Renal pelvis (tissue), 4 donors: ENCODE measurements around the gene TSEN2. TPM values are rescaled to one million over a fixed set of nuclear protein-coding genes. Genes with fewer than 3 reads are reported as not detected.
"Not testable (repeated sequence)": the region's sequence is repeated elsewhere in the genome, so short reads cannot be mapped to it uniquely, and the experiment has no call there.

Experiments used
- DNase-seq: peaks from one replicate; pipeline ENCODE4 v3.0.0-alpha.2; 2013
- polyA plus RNA-seq, 3 donors: library from polyadenylated mRNA; unstranded; fragments of 120-200 nt; gene quantifications; one replicate each; pipeline ENCODE4 v1.2.1, GENCODE V29; 2013; ENCODE audit not compliant: insufficient read length in 3 of 3

The TSEN2 gene
- polyA plus RNA-seq, 3 donors, result 20.7 to 35.3 (median 32.1) TPM

DNA sequence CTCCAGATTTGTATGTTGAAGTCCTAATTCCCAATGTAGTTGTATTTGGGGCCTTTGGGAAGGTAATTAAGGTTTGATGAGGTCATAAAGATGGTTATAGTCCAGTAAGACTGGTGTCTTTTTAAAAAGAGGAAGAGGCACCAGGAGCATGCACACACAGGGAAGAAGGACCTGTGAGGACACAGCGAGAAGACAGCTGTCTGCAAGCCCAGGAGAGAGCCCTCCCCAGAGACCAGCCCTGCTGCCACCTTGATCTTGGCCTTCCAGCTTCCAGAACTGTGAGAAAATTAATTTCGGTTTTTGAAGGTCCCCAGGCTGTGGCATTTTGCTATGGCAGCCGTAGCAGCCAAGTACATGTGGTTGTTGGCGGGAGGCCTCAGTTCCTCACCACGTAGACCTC, 32.8 kb upstream of the TSEN2 start:
- DNase-seq, result no peak

DNA sequence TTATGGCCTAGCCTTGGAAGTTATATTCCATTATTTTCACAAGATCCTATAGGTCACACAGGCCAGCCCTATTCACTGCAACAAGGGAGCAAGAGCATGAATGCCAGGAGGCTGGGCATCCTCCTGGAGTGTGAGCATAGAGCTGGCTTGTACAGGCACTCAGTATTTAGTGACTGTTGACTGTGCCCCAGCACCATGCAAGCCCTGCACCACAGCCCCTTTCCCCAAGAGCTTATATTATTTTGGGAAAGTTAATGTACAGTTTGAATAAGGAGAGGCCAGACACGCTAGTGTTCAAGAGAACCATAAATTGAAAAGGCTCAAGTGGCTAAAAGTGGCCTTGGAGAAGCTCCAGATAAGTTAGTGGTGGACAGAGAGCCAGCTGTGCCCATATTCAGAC, 32.3 kb upstream of the TSEN2 start:
- DNase-seq, result no peak

DNA sequence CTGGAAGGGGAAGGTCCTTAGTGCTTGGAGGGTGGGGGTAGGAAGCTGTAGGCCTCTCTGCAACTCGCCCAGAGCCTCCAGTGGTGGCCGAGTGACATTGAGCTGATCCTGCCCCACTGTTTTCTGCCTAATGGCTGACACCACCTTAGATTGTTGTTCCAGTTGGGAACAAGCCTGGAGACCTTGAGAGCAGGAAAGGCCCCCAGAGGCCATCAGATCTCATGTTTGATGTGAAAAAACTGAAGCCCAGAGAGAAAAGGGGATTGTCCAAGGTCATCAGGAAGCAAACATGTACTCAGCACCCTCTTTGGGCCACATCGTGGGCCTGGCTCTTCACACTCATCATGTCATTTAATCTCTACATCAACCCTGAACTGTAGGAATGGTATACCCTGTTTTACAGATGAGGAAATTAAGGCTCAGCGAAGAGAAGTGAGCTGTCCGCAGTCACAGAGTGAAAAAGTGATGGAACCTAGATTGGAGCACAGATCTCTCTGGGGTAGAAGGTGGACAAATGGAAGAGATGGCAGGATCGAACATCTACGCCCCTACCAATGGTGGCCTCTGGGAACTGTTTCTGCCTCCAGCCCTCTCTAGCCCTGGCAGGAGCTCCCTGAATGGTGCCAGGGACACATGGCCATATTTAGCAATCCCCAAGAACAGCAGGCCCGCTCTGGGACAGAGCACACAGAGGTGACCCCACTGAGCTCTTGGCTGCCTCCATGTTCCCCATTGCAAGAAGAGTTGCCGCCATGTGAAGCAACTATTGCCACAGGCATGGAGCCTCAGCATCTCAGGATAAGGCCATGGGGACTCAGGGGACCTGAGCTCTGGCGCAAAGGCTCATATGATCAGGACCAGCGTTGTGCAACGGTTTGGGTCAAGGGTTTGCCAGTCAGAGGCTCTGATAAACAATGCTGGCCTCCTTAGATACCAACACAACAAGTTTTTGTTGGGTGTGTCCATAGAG, 31.6 kb upstream of the TSEN2 start:
- DNase-seq, result no peak

DNA sequence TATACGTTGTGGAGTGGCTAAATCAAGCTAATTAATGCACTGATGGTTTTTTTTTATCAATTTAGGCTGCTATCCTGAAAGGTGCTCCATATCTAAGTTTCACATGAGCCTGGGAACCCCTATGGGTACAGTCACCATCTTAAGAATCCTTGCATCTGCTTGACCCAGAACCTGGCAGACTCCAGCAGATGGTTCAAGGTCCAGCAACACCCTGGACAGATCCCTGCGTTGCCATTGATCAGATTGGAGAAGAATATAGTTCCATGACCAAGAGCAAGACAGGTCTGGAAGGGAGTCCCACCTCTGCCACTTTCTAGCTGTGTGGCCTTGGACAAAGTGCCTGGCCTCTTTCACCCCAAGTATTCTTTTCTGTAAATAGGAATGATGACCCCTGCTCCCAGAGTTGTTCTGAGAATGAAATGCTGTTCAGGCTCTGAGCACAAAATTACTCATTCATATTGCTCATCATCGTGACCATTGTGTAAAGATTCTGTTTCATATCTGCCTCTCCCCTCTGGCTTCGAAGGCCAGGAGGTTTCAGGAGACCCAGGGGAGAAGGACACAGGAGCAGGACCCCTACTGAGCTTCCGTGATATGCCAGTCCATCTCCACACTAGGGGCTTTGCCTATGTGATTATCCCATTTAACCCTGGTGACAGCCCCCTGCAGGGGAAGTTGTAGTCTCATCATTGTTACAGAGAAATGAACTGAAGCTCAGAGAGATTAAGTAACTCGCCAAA, 30.0 kb upstream of the TSEN2 start:
- DNase-seq, result no peak

DNA sequence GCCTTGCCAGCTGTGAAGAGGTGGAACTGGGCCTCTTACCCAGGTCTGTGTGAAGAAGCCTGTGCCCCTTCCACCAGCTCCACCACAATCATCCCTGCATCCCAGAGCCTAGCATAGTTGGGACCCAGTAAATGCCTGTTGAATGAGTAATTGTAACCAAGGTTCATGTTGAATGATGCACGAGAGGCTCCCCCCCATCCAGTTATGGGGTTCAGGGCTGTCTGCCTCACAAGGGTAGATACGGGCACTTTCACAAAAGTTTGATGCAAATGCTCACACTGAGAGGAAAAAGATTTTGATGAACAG, 29.5 kb upstream of the TSEN2 start:
- DNase-seq, result no peak

DNA sequence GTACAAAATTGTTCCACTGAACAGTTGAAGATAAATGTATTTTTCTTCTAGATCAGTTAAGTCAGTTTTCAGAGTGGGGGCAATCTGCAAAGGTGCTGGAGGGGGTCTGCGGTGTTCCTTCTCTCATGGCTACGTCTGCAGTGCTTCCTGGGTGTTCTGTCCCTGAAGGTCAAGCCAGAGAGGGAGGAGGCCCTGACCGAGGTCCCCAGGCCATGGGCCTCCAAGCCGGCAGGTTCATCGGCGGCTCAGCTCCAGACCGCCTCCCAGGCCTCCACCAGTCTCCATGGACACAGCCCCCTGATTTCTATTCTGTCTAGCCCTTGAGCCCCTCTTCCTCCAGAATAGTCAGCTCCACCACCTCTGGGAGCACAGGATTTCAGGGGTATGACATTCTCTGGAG, 28.5 kb upstream of the TSEN2 start:
- no peak for DNase-seq

DNA sequence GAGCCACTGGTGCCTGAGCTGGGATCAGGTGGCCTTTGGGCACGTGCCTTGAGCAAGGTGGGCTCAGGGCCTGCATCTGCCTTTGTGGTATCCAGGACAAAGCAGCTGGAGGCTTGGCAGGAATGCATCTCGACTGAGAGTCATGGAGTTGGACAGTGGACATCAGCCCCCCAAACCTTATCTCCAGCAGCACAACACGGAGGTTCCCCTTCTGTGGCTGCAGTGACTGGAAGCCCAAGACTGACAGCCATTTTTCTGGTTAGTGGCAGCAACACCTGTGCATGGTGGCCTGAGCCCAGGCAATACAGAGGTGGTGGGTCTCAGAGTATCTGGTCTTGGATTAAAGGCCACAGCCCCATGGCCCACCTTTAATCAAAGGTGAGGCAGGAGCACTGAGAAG, 27.8 kb upstream of the TSEN2 start:
- DNase-seq, result no peak

DNA sequence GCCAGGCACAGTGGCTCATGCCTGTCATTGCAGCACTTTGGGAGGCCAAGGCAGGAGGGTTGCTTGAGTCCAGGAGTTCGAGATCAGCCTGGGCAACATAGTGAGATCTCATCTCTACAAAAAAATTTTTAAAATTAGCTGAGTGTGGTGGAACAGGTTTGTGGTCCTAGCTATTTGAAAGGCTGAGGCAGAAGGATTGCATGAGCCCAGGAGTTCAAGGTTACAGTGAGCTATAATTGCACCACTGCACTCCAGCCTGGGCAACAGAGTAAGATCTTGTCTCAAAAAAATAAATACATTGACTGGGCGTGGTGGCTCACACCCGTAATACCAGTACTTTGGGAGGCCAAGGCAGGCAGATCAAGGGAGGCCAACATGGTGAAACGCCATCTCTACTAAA, 26.9 kb upstream of the TSEN2 start:
- not testable (repeated sequence) for DNase-seq

DNA sequence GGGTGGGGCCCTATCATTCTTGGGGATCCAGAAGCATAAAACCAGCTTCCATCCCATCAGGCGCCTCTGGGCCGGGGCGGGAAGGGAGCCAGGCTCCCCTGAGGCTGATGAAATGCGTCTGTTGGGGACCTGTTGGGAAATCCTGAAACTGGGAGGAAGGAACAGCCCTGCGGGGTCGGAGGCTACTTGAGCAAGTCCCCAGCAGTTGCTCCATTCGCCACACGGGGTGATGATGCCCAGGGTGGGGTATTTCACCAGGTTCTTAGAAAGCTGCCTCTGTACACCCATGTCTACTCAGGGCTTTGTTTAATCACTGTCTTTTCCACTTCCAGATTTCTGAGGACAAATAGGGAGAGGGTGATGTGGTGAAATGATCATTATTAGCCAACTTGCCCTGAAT, 25.4 kb upstream of the TSEN2 start:
- DNase-seq, result no peak

DNA sequence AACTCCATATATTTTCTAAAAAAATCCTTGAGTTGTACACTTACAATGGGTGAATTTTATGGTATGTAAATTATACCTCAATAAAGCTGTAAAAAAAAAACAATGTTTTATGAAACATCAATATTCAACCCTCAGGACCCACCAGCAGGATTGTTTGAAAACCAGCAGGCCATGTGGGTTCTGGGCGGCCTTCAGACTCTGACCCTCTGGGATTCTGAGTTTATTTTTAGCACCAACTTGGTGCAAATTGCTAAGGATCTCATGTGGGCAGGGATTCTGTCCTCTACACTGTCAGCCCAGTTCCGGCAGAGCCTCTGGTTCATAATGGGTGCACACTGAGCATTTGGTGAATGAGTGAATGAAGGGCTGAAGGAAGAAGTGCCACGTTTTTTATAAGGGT, 24.2 kb upstream of the TSEN2 start:
- DNase-seq, result no peak

DNA sequence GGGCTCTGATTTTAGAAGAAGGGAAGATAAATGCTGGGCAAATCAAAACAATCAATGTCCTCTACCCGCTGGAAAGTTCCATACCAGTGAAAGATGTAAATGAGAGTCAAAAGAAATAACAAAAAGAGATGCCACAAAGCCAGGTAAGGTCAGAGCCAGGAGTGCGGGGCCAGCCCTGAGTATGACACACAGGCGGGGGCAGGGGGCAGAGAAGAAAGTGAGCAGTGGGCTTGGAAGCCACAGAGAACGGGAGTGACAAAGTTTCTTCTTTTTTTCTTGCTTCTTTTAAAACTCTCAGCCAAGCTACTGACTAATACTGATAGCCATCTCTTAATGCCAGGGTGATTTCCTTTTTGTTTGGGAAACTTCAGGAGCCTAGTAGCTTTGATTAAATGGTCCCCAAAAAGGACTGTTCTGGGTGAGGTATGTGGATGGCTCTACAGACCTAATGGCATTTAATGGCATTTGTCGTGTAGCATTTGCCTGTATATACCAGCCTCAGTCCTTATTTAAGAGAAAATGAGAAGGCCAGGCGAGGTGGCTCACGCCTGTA, 23.1 kb upstream of the TSEN2 start:
- no peak for DNase-seq

DNA sequence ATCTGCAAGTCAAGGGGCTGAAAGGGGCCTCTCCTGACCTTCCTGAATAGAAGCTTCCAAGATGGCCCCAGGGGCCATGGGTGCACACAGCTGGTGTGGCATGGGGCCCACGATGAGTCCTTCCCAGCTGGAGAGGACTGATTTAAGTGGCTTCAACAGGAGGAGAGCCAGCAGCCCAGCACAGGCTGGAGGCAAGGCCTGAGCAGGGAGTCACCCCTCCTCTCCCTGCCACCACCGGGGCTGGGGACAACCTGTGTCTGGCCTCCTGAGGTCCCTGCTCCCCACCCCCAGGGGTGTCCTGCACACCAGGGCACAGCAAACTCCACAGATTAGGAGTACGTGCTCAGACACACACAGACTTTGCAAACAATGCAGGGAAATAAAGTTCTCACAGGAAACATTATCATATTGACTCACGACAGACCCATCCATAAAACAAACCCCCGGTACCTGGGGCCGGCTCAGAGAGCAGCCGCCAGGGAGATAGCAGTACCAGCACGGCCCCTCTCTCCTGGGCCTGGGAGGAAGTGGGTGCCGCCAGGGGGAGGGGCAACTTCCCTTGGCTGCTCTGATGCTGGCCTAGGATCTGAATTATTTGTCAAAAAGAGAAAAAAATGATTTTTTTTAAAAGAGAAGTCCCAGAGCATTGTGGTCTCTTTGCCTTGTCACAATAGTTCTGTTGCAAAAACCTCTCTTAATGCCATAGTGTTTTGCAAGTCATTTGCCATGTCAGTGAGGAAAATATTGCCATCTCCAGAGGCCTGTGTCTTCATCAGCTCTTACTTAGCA, 21.9 kb upstream of the TSEN2 start:
- DNase-seq, result no peak

DNA sequence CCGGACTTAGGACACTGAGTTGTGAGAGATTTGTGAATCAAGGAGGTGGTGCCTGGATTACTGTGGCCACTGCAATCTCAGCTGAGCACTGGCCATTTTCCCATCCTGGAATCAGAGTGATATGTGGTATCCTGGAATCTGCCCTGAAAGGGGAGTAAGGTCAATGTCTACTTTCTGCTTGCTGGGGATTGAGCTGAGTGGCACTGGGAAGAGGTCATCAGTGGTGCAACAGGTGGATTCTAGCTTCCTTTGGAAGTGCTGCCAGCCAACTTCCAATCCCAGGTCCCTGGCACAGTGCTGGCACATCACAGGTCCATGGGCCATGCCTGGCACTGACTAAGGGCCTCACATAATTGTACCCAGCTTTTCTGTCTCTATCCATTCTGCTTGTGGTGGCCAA, 20.6 kb upstream of the TSEN2 start:
- DNase-seq, result no peak

DNA sequence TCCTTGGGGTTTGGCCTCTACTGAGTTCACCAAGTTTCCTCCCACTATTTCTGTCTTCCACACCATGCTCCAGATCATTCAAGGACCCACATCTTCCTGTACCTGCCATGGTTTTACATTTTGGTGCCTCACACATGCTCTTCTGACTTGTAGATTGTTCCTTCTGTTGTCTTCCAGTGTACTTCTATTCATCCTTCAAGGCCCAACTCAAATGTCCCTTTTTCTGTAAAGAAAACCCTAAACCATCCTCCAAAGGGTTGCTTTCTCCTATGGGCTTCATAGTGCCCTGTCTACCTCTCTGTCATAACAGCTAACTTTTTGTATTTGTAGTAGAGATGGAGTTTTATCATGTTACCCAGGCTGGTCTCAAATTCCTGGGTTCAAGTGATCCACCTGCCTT, 20.1 kb upstream of the TSEN2 start:
- DNase-seq, result no peak

DNA sequence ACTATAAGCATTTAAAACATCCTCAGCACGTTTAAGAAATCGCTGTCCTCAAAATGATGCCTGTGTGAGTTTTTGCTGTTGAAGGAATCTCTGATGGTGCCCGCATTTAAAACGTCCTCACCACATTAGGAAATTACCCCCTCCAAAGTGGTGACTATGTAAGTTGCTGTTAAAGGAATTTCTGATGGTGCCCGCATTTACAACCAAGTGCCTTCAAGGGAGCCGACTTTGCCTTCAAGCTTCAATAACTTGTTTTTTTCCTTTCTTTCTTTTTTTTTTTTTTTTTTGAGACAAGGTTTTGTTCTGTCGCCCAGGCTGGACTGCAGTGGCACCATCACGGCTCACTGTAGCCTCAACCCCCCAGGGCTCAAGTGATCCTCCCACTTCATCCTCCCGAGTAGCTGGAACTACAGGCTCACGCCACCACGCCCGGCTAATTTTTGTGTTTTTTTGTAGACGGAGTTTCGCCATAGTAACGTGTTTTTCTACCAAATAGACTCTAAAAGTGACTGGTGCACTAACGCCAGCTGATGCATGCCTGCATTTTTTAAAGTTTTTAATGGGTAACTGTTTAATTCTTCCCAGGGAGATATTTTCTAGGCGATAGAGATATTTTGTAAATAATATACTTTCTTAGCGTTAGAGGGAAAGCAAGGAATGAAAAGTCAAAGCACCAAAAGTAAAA, 19.0 kb upstream of the TSEN2 start:
- no peak for DNase-seq

DNA sequence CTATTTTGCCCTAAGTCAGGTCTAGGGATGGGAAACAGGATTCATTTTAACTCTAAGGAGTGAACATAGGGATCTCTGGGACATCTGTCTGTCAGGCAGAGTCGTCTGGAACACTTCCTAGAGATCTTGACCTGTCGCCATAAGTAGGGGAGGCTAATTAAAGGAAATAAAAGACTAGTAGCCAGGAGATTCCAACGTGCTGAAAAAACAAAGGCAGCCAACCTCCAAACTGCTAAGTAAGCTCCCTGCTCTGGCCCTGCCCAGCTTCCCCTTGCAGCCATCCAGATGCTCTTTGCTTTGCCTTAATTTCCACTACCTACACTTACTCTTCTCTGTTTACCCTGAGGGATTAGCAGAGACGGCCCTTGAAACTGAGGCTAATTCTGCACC, 18.4 kb upstream of the TSEN2 start:
- DNase-seq, result no peak

DNA sequence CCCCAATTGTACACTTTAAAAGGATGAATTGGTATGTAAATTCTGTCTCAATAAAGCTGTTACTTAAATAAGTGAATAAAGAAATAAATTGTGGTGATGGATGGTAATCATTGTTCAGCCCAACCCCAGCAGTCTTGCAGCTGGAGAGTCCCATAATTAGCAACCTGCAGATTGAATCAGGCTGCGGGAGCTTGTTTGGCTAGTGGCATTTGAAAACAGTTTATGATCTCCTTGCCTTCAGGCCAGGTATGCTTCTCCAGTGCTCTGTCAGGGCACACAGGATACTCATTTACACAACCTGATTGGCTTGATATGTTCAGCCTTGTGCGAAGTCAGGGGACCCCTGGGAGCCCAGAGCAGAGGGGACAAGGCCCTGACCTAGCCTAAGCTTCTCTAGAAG, 16.5 kb upstream of the TSEN2 start:
- no peak for DNase-seq

DNA sequence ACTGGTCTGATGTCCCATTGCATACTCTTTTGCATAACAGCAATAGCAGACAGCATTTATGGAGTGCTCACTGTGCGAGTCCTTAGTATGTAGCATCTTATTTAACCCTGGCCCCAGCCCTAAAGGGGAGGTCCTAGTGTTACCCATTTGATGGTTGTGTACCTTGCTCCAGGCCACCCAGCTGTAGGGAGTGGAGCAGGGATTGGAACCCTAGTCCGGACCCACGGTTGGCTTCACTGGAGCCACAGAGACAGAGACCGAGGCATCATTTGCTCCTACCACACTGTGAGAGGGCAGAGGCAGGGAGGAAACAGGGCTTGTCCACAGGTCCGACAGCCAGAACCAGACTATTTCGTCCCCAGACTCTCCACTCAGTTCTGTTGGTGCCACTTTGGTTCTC, 16.0 kb upstream of the TSEN2 start:
- DNase-seq, result no peak

DNA sequence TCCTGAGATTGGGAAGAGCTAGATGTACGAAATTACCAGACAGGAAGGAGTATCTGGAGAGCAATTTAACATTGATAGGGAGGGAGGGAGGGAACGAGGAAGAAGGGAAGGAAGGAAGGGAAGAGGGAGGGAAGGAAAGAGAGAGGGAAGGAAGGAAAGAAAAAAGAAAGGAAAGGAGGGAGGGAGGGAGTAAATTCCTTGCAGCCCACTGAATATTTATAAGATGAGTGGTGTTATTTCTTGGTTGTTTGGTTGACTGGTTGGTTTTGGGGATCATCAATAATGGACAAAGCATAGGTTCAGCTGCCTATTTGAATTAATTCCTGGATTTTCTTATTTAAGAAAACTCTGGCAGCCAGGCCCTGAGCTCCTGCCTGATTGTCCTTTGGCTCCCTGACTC, 15.5 kb upstream of the TSEN2 start:
- DNase-seq, result no peak

DNA sequence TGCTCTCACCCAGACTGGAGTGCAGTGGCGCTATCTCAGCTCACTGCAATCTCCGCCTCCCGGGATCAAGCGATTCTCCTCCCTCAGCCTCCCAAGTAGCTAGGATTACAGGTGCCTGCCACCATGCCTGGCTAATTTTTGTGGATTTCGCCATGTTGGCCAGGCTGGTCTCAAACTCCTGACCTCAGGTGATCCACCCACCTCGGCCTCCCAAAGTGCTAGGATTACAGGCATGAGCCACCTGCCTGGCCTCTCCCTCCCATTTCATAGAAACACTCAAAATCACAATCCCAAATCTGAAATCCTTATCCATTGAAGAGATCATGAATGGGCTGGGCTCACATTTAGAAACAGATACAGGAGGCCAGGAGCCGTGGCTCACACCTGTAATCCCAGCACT, 15.1 kb upstream of the TSEN2 start:
- DNase-seq, result not testable (repeated sequence)

DNA sequence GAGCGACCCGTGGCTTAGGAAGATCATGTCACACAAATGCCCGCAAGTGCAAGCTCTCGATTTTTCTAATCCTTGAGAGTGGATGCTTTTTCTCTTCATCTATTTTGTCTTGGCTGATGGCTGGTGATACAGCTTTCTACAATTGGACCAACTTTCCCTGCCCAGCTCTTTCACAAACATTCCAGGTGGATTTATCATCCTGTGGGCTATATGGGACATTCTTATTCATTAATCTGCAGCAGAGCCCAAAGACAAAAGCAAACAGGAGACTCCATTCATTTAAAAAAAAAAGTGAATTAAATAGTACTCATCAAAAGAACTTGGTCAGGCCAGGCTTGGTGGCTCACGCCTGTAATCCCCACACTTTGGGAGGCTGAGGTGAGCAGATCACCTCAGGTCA, 14.2 kb upstream of the TSEN2 start:
- no peak for DNase-seq

DNA sequence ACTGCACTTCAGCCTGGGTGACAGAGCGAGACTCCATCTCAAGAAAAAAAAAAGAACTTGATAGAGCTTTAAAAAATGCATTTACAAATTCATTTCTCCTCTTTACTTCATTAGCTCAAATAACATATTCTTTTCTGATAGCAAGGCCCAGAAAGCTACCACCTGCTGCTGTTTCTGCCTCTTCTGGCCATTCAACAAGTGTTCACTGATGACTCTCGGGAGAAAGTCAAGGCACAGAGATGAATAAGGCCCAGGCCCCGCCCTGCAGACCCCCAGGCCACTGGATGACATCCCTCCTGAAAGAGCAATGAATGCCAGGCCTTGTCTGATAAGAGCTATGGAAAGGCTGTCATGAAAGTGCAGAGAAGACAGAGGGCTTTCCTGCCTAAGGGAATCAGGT, 13.6 kb upstream of the TSEN2 start:
- DNase-seq, result no peak
